Right atrium auricular region (tissue), 2 donors: ENCODE measurements around the gene RAB34. TPM values are rescaled to one million over a fixed set of nuclear protein-coding genes. Genes with fewer than 3 reads are reported as not detected.

ENCODE experiments used
- DNase-seq: peaks from one replicate; pipeline ENCODE4 v3.0.0-alpha.2; 2019; ENCODE audit warnings: low spot score
- H3K27ac ChIP-seq, 2 donors: fragments of 200-600 bp; sonication (generic); 1 replicate in 1 of 2; 2 replicates in 1 of 2; pipeline ENCODE4 v1.5.1; 2016 to 2019
- H3K27me3 ChIP-seq, 2 donors: fragments of 200-600 bp; sonication (generic); one replicate each; pipeline versions ENCODE4 v1.5.1 to v1.6.0; 2017 to 2019
- H3K36me3 ChIP-seq: fragments of 200-600 bp; sonication (generic); one replicate; pipeline ENCODE4 v1.5.1; 2016
- H3K4me1 ChIP-seq, 2 donors: fragments of 200-600 bp; sonication (generic); one replicate each; pipeline versions ENCODE4 v1.5.1 to v1.6.0; 2017 to 2019
- H3K4me3 ChIP-seq, 2 donors: fragments of 200-600 bp; sonication (generic); 1 replicate in 1 of 2; 2 replicates in 1 of 2; pipeline ENCODE4 v1.5.1; 2017 to 2019; ENCODE audit warnings: mild to moderate bottlenecking in 1 of 2, moderate library complexity in 1 of 2
- H3K9me3 ChIP-seq, 2 donors: fragments of 200-600 bp; sonication (generic); one replicate each; pipeline ENCODE4 v1.5.1; 2019
- CTCF ChIP-seq, 2 donors: fragments of 200-600 bp; sonication (generic); IDR thresholded peaks; one replicate each; pipeline ENCODE4 v1.5.1; 2019; ENCODE audit warnings: antibody characterized with exemption in 2 of 2
- total RNA-seq, 2 donors: library from RNA; depleted of rRNA; stranded (reverse); fragments of >200 nt; gene quantifications; one replicate each; pipeline ENCODE4 v1.1.0, GENCODE V29; 2016

Gene RAB34
- total RNA-seq, 2 donors from 2014 or later = 55.8 to 139 TPM

DNA sequence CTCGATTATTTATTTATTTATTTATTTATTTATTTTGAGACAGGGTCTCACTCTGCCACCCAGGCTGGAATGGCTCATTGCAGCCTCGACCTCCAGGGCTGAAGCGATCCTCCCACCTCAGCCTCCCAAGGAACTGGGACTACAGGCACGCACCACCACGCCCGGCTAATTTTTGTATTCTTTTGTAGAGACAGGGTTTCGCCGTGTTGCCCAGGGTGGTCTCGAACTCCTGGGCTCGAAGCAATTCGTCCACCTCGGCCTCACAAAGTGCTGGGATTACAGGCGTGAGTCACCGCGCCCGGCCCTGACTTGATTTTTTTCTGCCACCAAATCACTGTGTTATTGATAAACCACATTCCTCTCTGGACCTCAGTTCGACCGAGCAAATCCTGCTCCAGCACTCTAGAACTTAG, 1.4 kb upstream of the RAB34 start:
- Histone ChIP-seq H3K4me1 (peaks cover 0 to 54% of the 10 kb centered on the region in 2 donors), H3K27ac (peak overlapping the region; percentile 91 to 92), H3K9me3 (no peaks in the 10 kb centered on the region), H3K27me3 (no peaks in the 10 kb centered on the region), H3K4me3 (peak overlapping the region; percentile 16 to 88), H3K36me3 (peaks cover 48% of the 10 kb centered on the region)
- no peak for TF ChIP-seq CTCF (IDR thresholded peaks at IDR 0.05)
- no peak for DNase-seq

- DNase-seq = no peak
- Histone ChIP-seq H3K27ac (peak overlapping the region; percentile 91 to 92), H3K36me3 (peaks cover 45% of the 10 kb centered on the region), H3K27me3 (no peaks in the 10 kb centered on the region), H3K9me3 (no peaks in the 10 kb centered on the region), H3K4me3 (peak overlapping the region; percentile 55 to 88), H3K4me1 (peaks cover 0 to 54% of the 10 kb centered on the region in 2 donors)
- no peak for TF ChIP-seq CTCF (IDR thresholded peaks at IDR 0.05)
These were observed 809 bp upstream of the RAB34 start for GRCh38 chr17:28718333-28719020.

- Histone ChIP-seq H3K27ac (peak overlapping the region; percentile 91 to 92), H3K4me3 (peak overlapping the region; percentile 55 to 70), H3K27me3 (no peaks in the 10 kb centered on the region), H3K9me3 (no peaks in the 10 kb centered on the region), H3K36me3 (peaks cover 30% of the 10 kb centered on the region), H3K4me1 (peaks cover 0 to 58% of the 10 kb centered on the region in 2 donors)
- no peak for TF ChIP-seq CTCF (IDR thresholded peaks at IDR 0.05)
- no peak for DNase-seq
These were observed 709 bp downstream of the RAB34 start for GRCh38 chr17:28716740-28717577.

GRCh38 chr17:28715217-28715616, 2.5 kb downstream of the RAB34 start:
- no peak for DNase-seq
- H3K4me1 ChIP-seq = peaks cover 0 to 52% of the 10 kb centered on the region in 2 donors
- H3K27ac ChIP-seq = no peak overlapping the region
- no peaks in the 10 kb centered on the region for H3K27me3 ChIP-seq
- TF ChIP-seq CTCF (IDR thresholded peaks at IDR 0.05) = no peak
- H3K36me3 ChIP-seq = peaks cover 18% of the 10 kb centered on the region
- no peaks in the 10 kb centered on the region for H3K9me3 ChIP-seq
- H3K4me3 ChIP-seq = no peak overlapping the region

- DNase-seq = no peak
- H3K36me3 ChIP-seq = peaks cover 18% of the 10 kb centered on the region
- no peaks in the 10 kb centered on the region for H3K27me3 ChIP-seq
- peaks cover 0 to 56% of the 10 kb centered on the region in 2 donors for H3K4me1 ChIP-seq
- no peak for TF ChIP-seq CTCF (IDR thresholded peaks at IDR 0.05)
- H3K9me3 ChIP-seq = no peaks in the 10 kb centered on the region
- no peak overlapping the region for H3K27ac ChIP-seq
- no peak overlapping the region for H3K4me3 ChIP-seq
These were observed 3.4 kb downstream of the RAB34 start for GRCh38 chr17:28714281-28714680.
